HepG2 (cell line): ENCODE measurements around the gene CSNK1G1. TPM values are rescaled to one million over a fixed set of nuclear protein-coding genes. Genes with fewer than 3 reads are reported as not detected.

ENCODE experiments used
- ELF4 ChIP-seq: sonication (generic); formaldehyde crosslinking; IDR thresholded peaks from 2 replicates; pipeline ENCODE4 v1.5.0; 2020; ENCODE audit warnings: missing genetic modification reagents, mild to moderate bottlenecking, moderate library complexity, borderline replicate concordance
- FOXA3 ChIP-seq: IDR thresholded peaks from 2 replicates; pipeline ENCODE4 v1.6.1; 2016; ENCODE audit warnings: missing genetic modification reagents, missing compliant biosample characterization
- FOXJ3 ChIP-seq: sonication (generic); formaldehyde crosslinking; IDR thresholded peaks from 2 replicates; pipeline ENCODE4 v1.4.0; 2020; ENCODE audit warnings: missing genetic modification reagents, mild to moderate bottlenecking, borderline replicate concordance
- HNRNPLL ChIP-seq: fragments of 200-400 bp; formaldehyde crosslinking; IDR thresholded peaks from 2 replicates; pipeline ENCODE4 v1.6.1; 2017; ENCODE audit warnings: mild to moderate bottlenecking, low read depth, low read length; ENCODE audit not compliant: poor library complexity, severe bottlenecking
- HOXA5 ChIP-seq: sonication (generic); formaldehyde crosslinking; IDR thresholded peaks from 2 replicates; pipeline ENCODE4 v1.4.0; 2020; ENCODE audit warnings: missing genetic modification reagents
- HOXA9 ChIP-seq: sonication (generic); formaldehyde crosslinking; IDR thresholded peaks from 2 replicates; pipeline ENCODE4 v1.8.1; 2022; ENCODE audit warnings: missing genetic modification reagents, mild to moderate bottlenecking, moderate library complexity, borderline replicate concordance
- MIER3 ChIP-seq: IDR thresholded peaks from 2 replicates; pipeline ENCODE4 v1.6.1; 2016; ENCODE audit warnings: missing compliant biosample characterization, borderline replicate concordance
- PAX8 ChIP-seq: sonication (generic); formaldehyde crosslinking; IDR thresholded peaks from 2 replicates; pipeline ENCODE4 v1.8.0; 2022; ENCODE audit warnings: mild to moderate bottlenecking, missing genetic modification reagents, borderline replicate concordance
- SALL2 ChIP-seq: sonication (generic); formaldehyde crosslinking; IDR thresholded peaks from 2 replicates; pipeline ENCODE4 v1.8.1; 2023; ENCODE audit warnings: mild to moderate bottlenecking, missing genetic modification reagents, inconsistent platforms
- SP4 ChIP-seq: sonication (generic); formaldehyde crosslinking; IDR thresholded peaks from 2 replicates; pipeline ENCODE4 v1.8.1; 2023; ENCODE audit warnings: mild to moderate bottlenecking, missing genetic modification reagents
- SP5 ChIP-seq: IDR thresholded peaks from 2 replicates; pipeline ENCODE4 v1.6.1; 2016; ENCODE audit warnings: low read depth, borderline replicate concordance
- SSRP1 ChIP-seq: IDR thresholded peaks from 2 replicates; pipeline ENCODE4 v1.6.1; 2016; ENCODE audit warnings: control low read depth
- ZBTB14 ChIP-seq: sonication (generic); formaldehyde crosslinking; IDR thresholded peaks from 2 replicates; pipeline ENCODE4 v1.4.0; 2020; ENCODE audit warnings: missing genetic modification reagents
- ZNF121 ChIP-seq: sonication (generic); formaldehyde crosslinking; IDR thresholded peaks from 2 replicates; pipeline ENCODE4 v1.5.0; 2020; ENCODE audit warnings: mild to moderate bottlenecking, missing genetic modification reagents
- ZNF234 ChIP-seq: sonication (generic); formaldehyde crosslinking; conservative IDR thresholded peaks from 2 replicates; pipeline ENCODE4 v1.5.1; 2020; ENCODE audit warnings: mild to moderate bottlenecking, missing genetic modification reagents
- ZNF451 ChIP-seq: sonication (generic); formaldehyde crosslinking; IDR thresholded peaks from 2 replicates; pipeline ENCODE4 v1.5.0; 2020; ENCODE audit warnings: mild to moderate bottlenecking, missing genetic modification reagents
- ZNF598 ChIP-seq: sonication (generic); formaldehyde crosslinking; IDR thresholded peaks from 2 replicates; pipeline ENCODE4 v1.5.1; 2020; ENCODE audit warnings: mild to moderate bottlenecking, missing genetic modification reagents, borderline replicate concordance
- ZNF709 ChIP-seq: sonication (generic); formaldehyde crosslinking; IDR thresholded peaks from 2 replicates; pipeline ENCODE4 v1.5.0; 2020; ENCODE audit warnings: mild to moderate bottlenecking, missing genetic modification reagents
- ZNF792 ChIP-seq: IDR thresholded peaks from 2 replicates; pipeline ENCODE4 v1.6.1; 2016
- polyA plus RNA-seq, 8 experiments: library from polyadenylated mRNA; depleted of rRNA in 3 of 8; stranded (reverse) in 7 of 8; unstranded in 1 of 8; fragments of >200 nt; fragmentation: Illumina TruSeq in 4 of 8; extraction: Trizol in 4 of 8; gene quantifications; 2 replicates each; pipeline versions ENCODE4 v1.2.1 to v1.2.3, GENCODE V29; 2011 to 2016; ENCODE audit warnings: low read depth in 4 of 8, missing spikeins in 1 of 8, mixed read lengths in 1 of 8; ENCODE audit not compliant: insufficient read depth in 1 of 8
- total RNA-seq, 5 experiments: library from RNA; depleted of rRNA; stranded (reverse); fragments of >200 nt; fragmentation: Illumina TruSeq; extraction: Trizol; gene quantifications; 2 replicates each; pipeline ENCODE4 v1.2.3, GENCODE V29; 2016; ENCODE audit warnings: low read depth in 1 of 5
- TF ChIP-seq, protein P1 (sequence below): sonication (generic); IDR thresholded peaks from 2 replicates; pipeline ENCODE4 v1.6.1; 2016; ENCODE audit warnings: low read depth, borderline replicate concordance
- TF ChIP-seq, protein P2 (sequence below): sonication (generic); formaldehyde crosslinking; IDR thresholded peaks from 2 replicates; pipeline ENCODE4 v1.8.0; 2022; ENCODE audit warnings: missing genetic modification reagents, mild to moderate bottlenecking, borderline replicate concordance
- TF ChIP-seq, protein P3 (sequence below): IDR thresholded peaks from 2 replicates; pipeline ENCODE4 v1.6.1; 2016; ENCODE audit warnings: missing compliant biosample characterization, missing genetic modification reagents, borderline replicate concordance
- TF ChIP-seq, protein P4 (sequence below): IDR thresholded peaks from 2 replicates; pipeline ENCODE4 v1.6.1; 2018; ENCODE audit warnings: missing genetic modification reagents
- TF ChIP-seq, protein P5 (sequence below): sonication (generic); formaldehyde crosslinking; IDR thresholded peaks from 2 replicates; pipeline ENCODE4 v1.4.0; 2020; ENCODE audit warnings: missing genetic modification reagents

The CSNK1G1 gene
- total and polyA plus RNA-seq, 2 of the 13 experiments (the other 11 are each of a cell fraction or from before 2014, with no cell fraction given) = 8.5 to 12.6 TPM

- TF ChIP-seq, protein P1, sequence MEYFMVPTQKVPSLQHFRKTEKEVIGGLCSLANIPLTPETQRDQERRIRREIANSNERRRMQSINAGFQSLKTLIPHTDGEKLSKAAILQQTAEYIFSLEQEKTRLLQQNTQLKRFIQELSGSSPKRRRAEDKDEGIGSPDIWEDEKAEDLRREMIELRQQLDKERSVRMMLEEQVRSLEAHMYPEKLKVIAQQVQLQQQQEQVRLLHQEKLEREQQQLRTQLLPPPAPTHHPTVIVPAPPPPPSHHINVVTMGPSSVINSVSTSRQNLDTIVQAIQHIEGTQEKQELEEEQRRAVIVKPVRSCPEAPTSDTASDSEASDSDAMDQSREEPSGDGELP = peak; percentile 71; the same call in 1 of the 2 replicates
- TF ChIP-seq ZNF598 (CRISPR knock-in tag) = peak; percentile 66; the same call in 1 of the 2 replicates
- TF ChIP-seq, protein P2, sequence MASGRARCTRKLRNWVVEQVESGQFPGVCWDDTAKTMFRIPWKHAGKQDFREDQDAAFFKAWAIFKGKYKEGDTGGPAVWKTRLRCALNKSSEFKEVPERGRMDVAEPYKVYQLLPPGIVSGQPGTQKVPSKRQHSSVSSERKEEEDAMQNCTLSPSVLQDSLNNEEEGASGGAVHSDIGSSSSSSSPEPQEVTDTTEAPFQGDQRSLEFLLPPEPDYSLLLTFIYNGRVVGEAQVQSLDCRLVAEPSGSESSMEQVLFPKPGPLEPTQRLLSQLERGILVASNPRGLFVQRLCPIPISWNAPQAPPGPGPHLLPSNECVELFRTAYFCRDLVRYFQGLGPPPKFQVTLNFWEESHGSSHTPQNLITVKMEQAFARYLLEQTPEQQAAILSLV (CRISPR knock-in tag) = no peak
- no peak for TF ChIP-seq SSRP1
- TF ChIP-seq HOXA5 (CRISPR knock-in tag) = peak; percentile 50; the same call in 1 of the 2 replicates
- no peak for TF ChIP-seq FOXJ3 (CRISPR knock-in tag)
- TF ChIP-seq PAX8 = no peak; the same call in 1 of the 2 replicates
- 0 out of 2 replicates have a peak, but pooled peaks have one; percentile 46 for TF ChIP-seq ZNF121 (CRISPR knock-in tag)
- no peak for TF ChIP-seq ELF4
- TF ChIP-seq ZNF709 (CRISPR knock-in tag) = no peak
- TF ChIP-seq HNRNPLL = peak; percentile 88
- TF ChIP-seq, protein P3, sequence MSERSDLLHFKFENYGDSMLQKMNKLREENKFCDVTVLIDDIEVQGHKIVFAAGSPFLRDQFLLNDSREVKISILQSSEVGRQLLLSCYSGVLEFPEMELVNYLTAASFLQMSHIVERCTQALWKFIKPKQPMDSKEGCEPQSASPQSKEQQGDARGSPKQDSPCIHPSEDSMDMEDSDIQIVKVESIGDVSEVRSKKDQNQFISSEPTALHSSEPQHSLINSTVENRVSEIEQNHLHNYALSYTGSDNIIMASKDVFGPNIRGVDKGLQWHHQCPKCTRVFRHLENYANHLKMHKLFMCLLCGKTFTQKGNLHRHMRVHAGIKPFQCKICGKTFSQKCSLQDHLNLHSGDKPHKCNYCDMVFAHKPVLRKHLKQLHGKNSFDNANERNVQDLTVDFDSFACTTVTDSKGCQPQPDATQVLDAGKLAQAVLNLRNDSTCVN = peak; percentile 35; the same call in 1 of the 2 replicates
- TF ChIP-seq SP4 (CRISPR knock-in tag) = peak; percentile 93
- TF ChIP-seq MIER3 (CRISPR knock-in tag) = no peak
- 0 out of 2 replicates have a peak, but pooled peaks have one; percentile 56 for TF ChIP-seq SP5
- TF ChIP-seq SALL2 (CRISPR knock-in tag) = peak; percentile 79
- peak; percentile 35; the same call in 1 of the 2 replicates for TF ChIP-seq FOXA3
- TF ChIP-seq, protein P4, sequence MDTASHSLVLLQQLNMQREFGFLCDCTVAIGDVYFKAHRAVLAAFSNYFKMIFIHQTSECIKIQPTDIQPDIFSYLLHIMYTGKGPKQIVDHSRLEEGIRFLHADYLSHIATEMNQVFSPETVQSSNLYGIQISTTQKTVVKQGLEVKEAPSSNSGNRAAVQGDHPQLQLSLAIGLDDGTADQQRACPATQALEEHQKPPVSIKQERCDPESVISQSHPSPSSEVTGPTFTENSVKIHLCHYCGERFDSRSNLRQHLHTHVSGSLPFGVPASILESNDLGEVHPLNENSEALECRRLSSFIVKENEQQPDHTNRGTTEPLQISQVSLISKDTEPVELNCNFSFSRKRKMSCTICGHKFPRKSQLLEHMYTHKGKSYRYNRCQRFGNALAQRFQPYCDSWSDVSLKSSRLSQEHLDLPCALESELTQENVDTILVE (CRISPR knock-in tag) = peak; percentile 88; the same call in 1 of the 2 replicates
- TF ChIP-seq ZNF234 (CRISPR knock-in tag) = no peak
- TF ChIP-seq ZBTB14 (CRISPR knock-in tag) = no peak
- no peak for TF ChIP-seq HOXA9 (CRISPR knock-in tag)
- TF ChIP-seq, protein P5, sequence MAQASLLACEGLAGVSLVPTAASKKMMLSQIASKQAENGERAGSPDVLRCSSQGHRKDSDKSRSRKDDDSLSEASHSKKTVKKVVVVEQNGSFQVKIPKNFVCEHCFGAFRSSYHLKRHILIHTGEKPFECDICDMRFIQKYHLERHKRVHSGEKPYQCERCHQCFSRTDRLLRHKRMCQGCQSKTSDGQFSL (CRISPR knock-in tag) = no peak
- peak; percentile 61; the same call in 1 of the 2 replicates for TF ChIP-seq ZNF792 (CRISPR knock-in tag)
- TF ChIP-seq ZNF451 (CRISPR knock-in tag) = no peak; the same call in 1 of the 2 replicates
These were observed 192.9 kb downstream of the CSNK1G1 start, which contains the start of gene PPIB (continued) for GRCh38 chr15:64162869-64163658.
